ENCODE results near the gene ZNF382.

ZNF382 gene

GRCh38 chr19:36605101-36605876 is at the start of gene ZNF382:
Gene ZNF382, plus strand, starts transcription at chr19:36605313. Its CDS starts 4,602 bp downstream, at chr19:36609915.
- no peak for TF ChIP-seq CTCF (IDR thresholded peaks at IDR 0.05; ENCODE audit: insufficient read depth, missing control alignments)
- FAIRE-seq (no peak), DNase-seq (ENCODE audit: insufficient read length, low spot score) (peak; percentile 92)

DNA sequence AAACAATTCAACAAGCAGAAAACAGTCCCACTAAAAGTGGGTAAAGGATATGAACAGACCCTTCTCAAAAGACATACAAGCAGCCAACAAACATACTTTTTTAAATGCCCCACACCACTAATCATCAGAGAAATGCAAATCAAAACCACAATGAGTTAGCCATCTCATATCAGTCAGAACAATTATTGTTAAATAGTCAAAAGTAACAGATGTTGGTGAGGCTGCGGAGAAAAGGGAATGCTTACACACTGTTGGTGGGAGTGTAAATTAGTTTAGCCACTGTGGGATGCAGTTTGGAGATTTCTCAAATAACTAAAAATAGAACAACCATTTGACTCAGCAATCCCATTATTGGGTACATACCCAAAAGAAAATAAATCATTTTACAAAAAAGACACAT is 40.7 kb upstream of the ZNF382 start:
- FAIRE-seq: no peak
- no peak for DNase-seq (ENCODE audit: insufficient read length, low spot score)
- TF ChIP-seq CTCF (IDR thresholded peaks at IDR 0.05; ENCODE audit: insufficient read depth, missing control alignments): no peak

DNA sequence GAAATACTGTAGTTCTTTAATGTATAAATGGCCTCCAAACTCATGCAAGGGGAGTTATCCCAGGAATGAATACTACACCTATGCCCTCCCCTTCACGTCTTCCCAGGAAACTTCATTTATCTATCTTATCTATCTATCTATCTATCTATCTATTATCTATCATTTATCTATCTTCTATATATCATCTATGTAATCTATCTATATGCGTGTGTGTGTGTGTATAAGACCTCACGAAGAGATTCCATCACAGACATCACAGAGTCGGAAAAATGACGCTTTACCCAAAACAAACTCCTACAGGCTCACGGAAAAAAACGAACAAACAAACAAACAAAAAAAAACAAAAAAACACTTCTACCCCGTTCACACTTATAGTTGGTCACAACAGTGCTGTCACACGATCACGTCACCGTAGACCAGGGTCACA is 32.5 kb upstream of the ZNF382 start:
- no peak for FAIRE-seq
- TF ChIP-seq CTCF (IDR thresholded peaks at IDR 0.05; ENCODE audit: insufficient read depth, missing control alignments): no peak
- DNase-seq (ENCODE audit: insufficient read length, low spot score): no peak

DNA sequence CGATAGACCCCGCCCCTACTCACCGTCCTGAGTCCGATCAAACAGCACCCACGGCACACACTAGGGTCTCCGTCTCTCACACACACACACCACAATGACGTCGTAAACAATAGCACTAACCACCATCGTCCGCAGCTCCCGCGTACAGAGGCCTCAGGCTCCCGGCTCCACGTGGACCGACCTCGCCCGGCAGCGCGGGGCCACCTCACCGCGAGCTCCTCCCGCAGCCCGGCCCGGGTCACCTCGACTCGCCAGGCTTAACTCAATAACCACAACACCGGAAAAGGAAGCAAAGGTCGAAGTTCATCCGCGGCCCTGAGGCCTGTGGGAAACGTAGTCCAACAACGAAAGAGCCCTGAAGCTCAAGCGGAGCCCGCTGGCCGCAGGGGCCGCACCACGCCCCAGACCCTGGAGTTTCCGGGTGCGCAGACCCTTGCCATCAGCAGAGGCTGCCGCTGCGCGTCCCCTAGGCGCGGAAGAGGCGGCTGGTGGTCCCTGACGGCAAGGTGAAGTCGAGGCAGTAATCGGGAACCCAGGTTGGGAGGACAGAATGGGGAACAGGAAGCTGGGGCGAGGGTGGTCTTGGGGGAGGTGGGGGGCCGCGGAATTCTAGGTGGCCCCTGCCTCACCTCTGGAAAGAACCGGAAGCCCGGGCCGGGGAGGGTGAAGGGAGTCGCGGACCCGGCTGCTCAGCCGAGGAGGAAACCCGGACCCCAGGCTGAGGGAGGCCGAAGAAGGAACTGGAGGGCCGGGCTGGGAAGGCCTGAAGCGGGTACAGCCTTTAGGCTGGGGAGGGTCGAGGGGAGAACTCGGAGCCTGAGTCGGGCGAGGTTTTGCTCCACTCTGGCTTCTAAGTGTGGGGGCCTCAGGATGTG is 31.9 kb upstream of the ZNF382 start, which contains the start of gene ZNF529:
ZNF529 (minus strand) TSS at position 273 of the 875 bp plus-strand sequence. CDS start 946 bp downstream, outside the sequence.
- no peak for TF ChIP-seq CTCF (IDR thresholded peaks at IDR 0.05; ENCODE audit: insufficient read depth, missing control alignments)
- DNase-seq (ENCODE audit: insufficient read length, low spot score) (peak; percentile 81), FAIRE-seq (no peak)

DNA sequence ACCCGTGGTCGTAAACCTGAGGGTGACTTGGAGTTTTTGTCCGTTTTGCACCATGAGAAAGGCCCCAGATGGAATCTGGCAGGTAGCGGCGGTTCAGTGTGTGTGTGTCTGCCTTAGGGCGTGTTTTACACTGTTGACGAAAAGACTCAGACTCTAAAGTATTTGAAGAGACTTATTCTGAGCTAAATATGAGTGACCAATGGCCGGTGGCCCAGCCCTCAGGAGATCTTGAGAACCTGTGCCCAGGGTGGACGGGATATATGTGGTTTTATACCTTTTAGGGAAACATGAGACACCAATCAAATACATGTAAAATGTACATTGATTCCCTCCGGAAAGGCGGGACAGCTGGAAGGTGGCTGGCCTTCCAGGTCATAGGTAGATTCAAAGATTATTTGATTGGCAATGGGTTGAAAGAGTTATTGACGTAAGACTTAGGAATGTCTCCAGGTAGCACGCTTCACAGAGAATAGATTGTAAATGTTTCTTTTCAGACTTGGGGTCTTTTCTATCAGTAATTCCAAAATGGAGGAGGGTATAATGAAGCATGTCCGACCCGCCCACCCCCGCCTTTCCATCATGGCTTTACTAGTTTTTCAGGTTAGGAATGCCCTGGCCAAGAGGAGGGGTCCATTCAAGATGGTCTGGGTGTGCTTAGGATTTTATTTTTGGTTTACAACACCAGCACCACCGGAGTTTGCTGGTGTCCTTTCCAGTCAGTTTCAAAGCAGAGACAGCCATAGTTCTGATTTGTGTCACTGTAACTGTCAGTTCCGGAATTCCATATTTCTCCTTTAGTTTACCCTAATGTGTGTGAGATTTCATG is 31.0 kb upstream of the ZNF382 start:
- no peak for TF ChIP-seq CTCF (IDR thresholded peaks at IDR 0.05; ENCODE audit: insufficient read depth, missing control alignments)
- DNase-seq (ENCODE audit: insufficient read length, low spot score) (no peak), FAIRE-seq (no peak)

DNA sequence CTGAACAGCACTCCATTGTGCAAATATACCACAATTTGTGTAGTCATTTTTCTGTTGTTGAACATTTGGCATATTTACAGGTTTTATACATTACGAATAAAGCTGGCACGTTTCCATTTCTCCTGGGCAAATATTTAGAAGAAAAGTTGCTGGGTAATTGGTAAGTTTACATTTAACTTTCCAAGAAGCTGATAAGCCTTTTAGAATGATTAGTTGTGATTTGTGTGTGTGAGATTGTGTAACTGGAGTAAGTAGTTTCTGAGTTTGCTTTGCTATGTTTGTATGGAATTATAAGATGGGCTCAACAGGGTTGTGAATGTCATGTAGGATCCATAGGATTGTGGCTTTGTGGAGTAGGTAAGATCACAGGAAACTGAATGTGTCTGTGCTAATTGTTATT is 30.4 kb upstream of the ZNF382 start:
- DNase-seq (ENCODE audit: insufficient read length, low spot score): no peak
- FAIRE-seq: no peak
- no peak for TF ChIP-seq CTCF (IDR thresholded peaks at IDR 0.05; ENCODE audit: insufficient read depth, missing control alignments)

All from D721Med (cell line).